HG03159 (cell line): ENCODE measurements around the gene TUBE1.
"Not testable (repeated sequence)": the region's sequence is repeated elsewhere in the genome, so short reads cannot be mapped to it uniquely, and the experiment has no call there.

Experiments
- ATAC-seq: cut with Tn5 transposase; IDR thresholded peaks from one replicate; pipeline ENCODE4 v1.9.1; 2021; ENCODE audit warnings: mild to moderate bottlenecking, moderate library complexity; ENCODE audit not compliant: unreplicated experiment

The TUBE1 gene, protein sequence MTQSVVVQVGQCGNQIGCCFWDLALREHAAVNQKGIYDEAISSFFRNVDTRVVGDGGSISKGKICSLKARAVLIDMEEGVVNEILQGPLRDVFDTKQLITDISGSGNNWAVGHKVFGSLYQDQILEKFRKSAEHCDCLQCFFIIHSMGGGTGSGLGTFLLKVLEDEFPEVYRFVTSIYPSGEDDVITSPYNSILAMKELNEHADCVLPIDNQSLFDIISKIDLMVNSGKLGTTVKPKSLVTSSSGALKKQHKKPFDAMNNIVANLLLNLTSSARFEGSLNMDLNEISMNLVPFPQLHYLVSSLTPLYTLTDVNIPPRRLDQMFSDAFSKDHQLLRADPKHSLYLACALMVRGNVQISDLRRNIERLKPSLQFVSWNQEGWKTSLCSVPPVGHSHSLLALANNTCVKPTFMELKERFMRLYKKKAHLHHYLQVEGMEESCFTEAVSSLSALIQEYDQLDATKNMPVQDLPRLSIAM

DNA sequence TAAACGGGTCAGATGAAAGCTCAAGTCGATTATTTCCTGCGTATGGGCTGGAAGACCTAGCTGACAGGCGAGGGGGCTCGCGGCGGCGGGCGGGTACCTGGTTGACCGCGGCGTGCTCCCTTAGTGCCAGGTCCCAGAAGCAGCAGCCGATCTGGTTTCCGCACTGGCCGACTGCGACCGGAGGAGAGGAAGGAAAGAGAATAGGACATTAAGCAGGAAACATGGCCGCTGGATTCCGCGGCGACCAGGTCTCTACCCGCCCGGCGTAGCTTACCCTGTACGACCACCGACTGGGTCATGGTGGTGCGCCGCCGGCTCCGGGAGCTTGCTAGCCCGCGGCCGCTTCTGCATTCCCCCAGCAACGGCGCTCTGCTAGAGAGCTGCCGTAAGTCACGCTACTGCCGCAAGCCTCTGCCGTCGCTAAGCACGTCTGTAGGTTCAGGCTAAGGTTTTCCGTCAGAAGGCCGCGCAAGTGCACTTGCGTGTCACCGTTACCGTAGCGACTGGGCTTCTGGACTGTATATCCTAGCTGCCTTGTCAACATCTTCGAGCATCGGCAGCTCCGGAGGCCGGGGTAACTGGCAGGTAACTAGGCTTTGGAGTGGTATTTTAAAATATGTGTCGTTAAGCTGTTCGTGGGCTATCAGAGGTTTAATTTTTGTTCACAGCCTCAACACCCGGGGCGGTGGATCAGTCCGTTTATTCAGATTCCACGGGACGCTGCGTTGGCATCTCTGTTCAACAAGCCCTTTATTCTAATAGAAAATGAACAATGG, at the start of gene TUBE1, which contains the start of gene FAM229B:
TUBE1 (minus strand) TSS at position 347 of the 776 bp plus-strand sequence; CDS start at position 299, 48 bp downstream.
FAM229B (plus strand) TSS at position 456 of the 776 bp plus-strand sequence. CDS start 11,693 bp downstream, outside the sequence.
- ATAC-seq, result peak; percentile 97

DNA sequence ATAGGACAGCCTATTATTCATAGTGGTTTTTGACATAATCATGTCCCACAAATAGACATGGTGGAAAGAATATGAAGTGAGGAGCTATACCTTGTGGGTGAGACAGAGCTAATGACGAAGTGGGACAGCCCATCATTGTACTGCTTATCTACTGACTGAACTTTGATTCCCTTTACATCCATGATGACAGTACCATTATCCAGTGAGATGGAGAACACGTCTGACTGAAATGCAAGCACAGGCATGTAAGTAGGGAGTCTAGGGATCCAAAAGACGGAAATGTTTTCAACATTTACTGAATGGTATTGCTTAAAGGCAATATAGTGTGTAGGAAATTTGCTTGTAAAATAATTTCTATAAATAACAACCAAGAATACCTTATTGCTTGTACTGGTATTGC, 43.6 kb upstream of the TUBE1 start:
- no peak for ATAC-seq

DNA sequence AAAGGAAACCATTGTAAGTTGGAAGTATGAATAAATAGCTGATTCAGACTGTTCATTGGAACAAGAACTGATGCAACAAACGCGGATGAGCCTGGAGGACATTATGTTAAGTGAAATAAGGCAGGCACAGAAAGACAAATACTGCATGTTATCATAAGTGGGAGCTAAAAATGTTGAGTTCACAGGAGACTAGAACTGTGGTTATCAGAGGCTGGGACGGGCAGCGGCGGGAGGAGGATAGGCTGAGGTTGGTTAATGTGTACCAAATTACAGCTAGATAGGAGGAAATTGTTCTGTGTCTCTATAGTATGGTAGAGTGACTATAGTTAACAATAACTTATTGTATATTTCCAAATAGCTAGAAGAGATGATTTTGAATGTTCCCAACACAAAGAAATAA, 40.9 kb upstream of the TUBE1 start:
- no peak for ATAC-seq

DNA sequence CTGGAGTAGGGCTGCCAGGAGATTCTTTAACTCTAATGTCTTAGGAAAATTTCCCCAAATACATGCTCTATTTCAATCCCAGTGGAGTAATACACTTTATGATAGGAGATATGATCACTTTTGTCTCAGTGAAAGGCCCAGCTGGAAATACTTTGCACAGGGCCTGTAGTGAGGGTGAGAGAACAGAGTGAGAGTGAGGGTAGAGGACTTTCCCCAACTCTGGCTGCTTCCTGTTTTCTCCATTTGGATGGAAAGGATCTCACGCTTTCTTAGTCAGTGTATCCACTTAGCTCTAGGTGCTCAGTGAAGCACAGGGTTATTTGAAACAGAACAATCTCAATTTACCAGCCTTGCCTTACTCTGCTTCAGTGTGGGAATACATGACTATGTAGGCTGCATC, 36.7 kb upstream of the TUBE1 start:
- no peak for ATAC-seq

DNA sequence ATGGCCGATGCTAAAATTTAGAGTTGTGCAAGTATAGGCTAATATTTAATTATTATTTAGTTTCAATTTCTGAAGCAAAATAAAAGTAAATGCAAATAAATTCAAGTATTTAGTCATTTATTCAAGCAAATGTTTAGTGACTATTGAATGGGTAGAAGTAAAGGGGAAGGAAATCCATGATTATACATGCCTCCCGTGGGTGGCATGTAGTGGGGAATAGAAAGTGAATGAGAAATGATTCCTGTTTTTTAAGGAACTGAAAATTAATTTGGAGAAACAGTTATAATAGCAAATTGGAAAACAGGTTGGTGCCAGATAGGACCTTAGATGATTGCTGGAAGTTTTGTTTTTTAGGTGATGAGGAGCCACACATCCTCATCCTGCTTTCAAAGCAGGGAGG, 35.5 kb upstream of the TUBE1 start:
- no peak for ATAC-seq

DNA sequence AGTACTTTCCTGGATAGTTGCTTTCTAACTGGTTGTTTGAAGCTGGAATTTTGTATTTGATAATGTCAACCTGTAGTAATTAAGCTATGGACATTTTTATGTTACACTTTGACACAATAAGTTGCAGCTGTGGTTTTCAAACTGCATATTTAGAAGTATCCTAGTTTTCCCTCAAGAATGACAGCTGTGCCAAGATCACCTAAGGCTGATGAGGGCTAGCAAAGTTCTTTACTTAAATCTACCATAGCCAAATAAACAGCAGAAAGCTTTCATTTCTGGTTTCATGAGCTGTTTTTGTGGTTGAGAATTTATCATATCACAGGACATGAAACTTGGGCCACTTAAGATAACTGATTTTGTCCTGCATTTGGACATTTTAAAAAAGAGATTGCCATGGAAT, 30.8 kb upstream of the TUBE1 start:
- no peak for ATAC-seq

DNA sequence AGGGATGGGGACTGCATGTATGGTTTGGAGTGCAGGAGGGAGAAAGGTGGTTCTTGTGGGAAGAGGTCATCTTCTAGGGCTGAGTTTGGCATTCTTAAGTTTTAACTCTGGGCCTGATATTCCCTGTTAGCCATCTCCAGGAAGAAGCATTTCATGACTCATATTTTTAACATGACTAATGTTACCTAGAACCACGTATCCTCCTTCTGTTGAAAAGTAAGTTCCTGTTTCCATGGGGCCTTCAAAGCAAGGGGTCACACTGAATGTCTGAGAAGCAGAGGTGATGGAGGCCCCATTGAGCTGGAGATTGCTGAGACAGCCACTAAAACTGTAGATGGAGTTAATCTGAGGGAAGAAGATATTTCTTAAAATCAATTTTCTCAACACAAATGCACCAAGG, 30.3 kb upstream of the TUBE1 start:
- ATAC-seq, result no peak

DNA sequence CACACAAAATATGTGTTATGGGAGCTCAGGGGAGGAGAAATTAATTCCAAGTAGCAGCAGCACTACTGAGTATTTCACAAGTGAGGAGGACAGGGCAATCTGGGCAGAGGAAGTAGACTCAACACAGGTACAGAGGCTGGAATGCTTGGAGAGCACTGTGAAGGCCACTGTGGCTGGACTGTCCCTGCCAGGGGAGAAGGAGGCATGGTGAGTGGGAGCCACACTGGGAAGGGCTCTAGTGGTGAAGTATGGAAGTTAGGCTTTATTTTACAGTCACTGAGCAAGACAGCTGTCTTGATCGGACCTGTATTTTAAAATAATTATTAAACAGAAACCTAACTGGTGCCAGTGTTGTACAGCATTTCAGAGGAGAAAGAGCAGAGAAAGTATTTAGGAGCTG, 28.9 kb upstream of the TUBE1 start:
- ATAC-seq, result no peak

DNA sequence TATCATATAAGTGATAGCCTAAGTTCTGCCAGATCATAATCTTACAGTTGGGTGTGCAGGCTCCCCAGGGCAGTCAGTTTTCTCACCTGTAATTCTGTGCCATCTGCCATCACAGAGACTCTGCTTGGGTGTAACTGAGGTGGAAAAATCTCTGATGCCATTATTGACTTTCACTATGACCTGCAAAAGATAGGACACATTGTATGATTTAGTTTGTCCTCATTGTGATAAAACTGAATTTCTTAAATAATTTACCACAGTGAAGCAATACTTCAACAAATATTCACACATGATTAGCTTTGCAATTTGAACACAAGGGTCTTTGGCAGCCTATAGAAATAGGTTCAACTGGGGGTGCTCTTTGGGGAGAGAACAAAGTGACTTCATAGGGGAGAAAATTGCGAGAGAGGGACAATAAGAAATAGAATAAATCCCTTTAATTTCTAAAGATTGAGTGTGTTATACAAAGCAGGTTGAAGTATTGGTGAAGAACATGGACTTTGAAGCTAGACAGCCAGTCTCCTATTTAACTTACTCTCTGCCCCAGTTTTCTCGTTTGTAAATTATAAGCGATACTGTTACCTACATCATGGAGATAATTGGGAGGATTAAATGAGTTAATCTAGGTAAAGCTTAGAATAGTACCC, 27.4 kb upstream of the TUBE1 start:
- no peak for ATAC-seq

DNA sequence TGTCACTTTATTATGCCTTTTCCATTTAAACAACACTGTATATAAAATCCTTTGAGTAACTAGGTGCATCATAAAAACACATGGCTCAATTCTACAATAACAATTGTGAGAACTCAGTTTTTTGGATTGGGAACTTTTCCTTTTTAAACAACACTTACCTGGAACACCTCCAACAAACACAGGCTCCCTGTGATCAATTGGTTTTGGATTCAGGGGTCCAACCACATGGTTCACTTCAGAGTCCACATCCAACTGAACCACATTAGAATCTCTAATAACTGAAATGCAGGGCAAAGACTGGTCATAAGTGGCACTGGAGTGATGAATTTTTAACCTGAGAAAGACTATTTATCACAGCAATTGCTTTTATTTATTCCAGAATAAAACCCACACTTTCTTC, 26.6 kb upstream of the TUBE1 start:
- no peak for ATAC-seq

DNA sequence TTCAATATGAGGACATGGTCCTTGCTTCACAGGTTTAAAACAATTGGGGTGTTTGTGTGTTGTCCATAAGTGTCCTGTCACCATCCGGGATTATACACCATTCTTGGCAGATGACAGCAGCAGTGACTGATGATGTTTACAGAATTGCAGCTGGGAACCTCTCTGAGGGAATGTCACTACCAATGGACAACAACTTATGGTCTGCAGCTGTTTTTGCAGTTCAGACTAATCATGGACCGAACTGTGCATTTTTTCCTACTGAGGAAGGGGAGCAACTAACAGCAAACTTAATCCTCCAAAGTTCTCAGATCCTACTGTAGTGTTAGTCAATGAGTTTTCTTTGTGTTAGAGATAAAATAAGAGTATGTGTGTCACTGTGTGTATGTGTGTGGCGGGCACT, 26.1 kb upstream of the TUBE1 start:
- ATAC-seq, result no peak

DNA sequence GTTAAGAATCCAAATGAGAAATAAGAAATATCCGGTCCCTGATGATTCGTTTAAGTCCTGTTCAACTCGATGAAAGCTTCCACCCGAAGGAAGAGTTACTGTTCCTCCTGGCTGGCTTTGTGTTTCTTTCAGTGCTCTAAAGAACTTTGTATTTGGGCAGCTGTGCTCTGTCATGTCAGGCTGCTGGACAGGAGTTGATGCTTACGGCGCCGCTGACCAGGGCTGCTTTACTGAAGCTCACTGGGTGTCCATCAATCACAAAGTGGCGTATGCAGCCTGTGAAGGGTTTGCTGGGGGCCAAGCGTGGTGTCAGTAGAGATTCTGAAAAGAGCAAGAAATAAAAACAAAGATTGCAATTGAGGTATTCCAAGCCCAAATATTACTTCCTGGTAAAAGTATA, 22.0 kb upstream of the TUBE1 start:
- no peak for ATAC-seq

DNA sequence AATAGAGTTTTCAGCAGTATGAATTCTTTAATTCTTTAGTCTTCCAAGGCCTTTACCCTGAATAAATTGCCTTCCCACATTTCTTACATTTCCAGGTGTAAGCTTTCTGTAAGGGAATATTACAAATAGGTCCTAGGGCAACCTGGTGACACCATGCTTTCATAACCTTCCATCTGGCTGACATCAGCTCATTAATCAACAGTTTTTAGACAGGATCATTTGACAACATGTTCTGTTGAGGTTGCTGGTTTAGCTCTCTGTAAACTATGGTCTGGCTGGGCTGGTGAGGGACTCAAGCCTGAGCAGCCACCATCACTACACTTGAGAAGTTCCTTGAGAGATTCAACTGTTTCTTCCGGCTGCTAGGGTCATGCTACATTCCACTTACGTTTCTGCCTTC, 19.3 kb upstream of the TUBE1 start:
- no peak for ATAC-seq

DNA sequence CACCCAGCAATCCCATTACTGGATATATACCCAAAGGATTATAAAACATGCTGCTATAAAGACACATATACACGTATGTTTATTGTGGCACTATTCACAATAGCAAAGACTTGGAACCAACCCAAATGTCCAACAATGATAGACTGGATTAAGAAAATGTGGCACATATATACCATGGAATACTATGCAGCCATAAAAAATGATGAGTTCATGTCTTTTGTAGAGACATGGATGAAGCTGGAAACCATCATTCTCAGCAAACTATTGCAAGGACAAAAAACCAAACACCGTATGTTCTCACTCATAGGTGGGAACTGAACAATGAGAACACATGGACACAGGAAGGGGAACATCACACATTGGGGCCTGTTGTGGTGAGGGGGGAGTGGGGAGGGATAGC, 18.7 kb upstream of the TUBE1 start:
- ATAC-seq, result not testable (repeated sequence)

DNA sequence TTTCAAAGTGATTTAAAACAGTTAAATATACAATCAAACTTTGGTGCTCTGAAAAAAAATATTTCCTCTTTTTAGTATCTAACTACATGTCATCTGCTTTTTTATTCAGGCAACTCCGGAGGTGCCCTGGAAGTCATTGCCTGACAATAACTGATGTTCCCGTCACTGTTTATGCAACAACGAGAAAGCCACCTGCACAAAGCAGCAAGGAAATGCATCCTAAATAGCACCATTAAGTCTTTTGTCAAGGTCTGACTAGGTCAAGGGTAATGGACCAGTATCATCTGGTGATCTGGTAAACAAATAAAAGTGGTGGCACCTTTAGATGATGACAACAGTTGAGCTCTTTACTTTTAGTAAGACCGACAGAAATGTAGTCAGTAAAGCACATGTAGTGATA, 13.3 kb upstream of the TUBE1 start:
- ATAC-seq, result no peak

DNA sequence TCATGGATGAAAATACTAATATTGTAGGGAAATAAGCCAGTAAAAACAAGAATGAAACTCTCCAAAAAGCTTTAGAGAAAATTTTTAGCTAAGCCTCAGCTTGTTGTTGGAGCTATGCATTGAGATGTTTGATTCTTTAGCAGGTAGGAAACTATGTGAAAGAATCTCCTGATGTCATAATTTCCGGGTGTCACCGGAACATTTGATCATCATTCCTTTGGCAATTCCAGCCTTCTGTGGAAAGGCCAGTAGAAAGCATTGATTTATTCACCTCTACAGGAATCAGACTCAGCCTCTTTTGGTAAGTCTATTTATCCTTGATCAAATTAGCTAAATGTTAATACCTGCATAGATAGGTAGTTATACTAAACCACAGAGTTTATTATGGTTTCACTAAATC, 9.6 kb upstream of the TUBE1 start:
- ATAC-seq, result no peak

DNA sequence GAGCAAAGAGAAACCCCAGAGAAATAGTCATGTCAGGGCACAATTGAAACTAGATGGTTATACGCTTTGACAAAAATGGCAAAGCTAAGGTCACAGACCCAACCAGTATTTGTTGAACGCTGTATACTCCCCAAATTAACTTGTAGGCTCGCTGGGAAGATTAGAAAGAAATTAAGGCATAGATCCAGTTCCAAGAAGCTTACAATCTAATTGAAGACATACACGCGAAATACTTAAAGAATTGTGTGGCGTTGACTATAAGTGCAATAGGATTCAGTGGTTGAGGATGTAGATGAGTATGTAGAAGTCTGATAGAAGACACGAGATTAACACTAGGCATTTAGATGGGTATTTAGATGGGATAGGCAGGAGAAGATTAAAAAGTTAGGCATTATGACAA, 634 bp upstream of the TUBE1 start:
- no peak for ATAC-seq

DNA sequence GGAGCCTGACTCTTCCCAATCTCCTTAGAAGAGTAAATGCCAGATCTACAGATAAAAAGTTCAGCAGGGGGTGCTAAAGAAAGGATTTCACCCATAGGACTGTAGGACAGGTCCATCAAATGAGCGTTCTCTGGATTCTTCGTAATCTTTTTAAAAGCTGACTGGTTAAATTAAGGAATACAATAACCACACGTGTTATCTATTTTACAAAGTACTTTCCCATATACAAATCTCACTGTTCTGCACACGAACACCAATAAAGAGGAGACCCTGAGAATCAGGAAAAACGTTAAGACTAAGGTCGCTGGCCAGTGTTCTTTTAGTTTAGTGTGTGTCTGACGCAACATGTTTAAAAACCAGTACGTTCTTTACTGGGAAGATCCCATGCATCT, 542 bp downstream of the TUBE1 start:
- peak; percentile 22 for ATAC-seq

DNA sequence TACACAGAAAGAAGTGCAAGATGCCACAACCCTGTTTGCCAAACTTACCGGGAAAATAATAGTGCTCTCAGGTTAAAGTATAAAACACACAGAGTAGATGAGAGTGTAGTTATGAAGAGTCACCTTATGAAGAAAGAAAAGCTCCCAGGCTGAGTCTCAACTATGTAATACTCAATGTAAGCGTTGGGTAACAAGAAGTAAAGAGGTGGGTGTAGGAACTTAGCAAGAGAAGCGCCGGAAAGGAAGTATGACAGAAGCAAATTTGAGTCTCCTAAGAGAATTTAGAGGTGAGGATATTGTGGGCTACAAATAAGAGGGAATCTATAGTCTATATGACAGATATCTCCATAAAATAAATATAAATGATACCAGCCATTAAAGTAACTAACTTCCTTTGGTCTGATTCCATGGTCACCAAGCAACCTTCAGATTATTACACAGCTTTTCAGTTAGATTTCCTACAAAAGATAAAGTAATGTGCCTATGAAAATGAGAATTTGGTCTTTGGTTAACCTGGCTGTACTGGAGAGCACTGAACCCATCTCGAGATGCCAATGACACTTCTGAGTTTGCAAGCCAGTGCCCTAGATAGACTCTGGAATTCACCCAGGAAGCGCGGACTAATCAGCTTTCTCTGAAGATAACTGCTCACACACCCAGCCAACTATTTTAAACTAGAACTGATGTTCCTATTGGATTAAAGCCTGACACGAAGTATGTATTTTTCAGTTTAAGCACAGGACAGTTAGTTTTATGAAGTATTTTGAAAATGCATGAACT, 1.8 kb downstream of the TUBE1 start:
- ATAC-seq, result no peak

DNA sequence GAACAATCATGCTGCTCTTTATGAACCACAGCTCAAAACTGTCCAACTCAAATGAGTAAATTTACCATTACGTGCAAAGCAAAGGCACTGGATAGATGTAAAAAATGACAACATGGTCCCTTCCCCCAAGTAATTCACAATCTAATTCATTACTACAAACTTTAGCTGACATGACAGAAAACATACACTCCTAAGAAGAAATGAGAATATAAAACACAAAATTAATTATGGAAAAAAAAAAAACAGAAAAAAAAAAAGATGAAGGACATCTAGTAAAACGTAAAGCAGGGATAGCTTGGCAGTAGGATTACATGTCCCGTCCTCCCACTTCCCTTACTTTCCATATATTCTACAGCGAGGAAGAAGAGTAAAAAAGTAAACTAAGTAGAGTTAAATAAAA, 5.7 kb downstream of the TUBE1 start:
- ATAC-seq, result no peak

DNA sequence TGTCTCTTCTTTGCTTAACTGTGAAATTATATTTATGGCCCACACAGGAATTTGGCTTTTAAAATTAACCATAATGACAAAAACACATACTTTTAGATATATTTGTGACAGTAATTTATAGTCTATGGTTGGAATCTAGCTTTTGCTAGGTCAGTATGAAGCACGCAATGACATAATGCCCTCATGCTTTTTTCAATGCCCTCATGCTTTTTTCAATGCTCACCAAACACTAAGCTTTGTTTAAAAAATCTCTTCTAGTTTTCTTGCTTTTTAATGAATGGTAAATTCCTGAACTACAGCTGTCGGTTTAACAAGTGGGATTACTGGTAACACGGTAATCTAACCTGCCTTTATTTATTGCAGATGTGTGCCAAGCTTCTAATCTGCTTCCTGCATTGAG, 20.7 kb downstream of the TUBE1 start:
- no peak for ATAC-seq
